ENCODE measurements around the gene RAPGEF3.

RAPGEF3 gene

DNA sequence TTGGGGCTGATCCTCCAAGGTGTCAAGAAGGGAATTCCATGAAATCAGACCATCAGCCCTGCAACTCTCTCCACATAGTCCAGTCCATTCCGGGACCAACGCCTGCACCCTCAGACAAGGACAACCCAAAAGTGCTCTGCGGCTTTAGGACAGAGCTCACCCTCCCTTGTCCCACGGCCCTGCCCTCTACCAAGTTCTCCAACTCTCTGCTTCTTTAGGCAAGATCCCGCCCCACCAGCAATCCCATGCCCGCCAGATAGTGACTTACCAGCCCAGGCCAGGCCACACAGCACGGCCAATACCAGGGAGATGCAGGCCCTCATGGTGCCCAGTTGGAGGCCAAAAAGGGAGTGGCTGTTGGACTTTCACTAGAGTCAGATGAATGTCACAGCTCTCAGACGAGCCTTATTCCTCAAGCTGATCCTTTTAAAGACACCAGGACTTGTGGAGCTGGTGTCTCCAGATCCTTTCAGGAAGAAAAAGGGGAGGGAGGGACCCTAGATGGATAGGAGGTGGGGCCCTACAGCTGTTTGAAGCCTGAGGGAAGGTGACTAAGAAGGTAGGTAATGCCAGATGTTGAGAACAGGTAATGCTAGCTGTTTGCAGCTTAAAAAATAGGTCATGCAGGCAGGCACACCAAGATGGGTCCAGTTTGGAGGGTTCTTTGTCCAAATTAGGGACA lies 33.4 kb downstream of the RAPGEF3 start, which contains the start of gene ENDOU:
Gene ENDOU (minus strand): TSS at position 400 of the 682 bp plus-strand sequence. CDS start 77 bp downstream, at position 323.
- H3K4me3 ChIP-seq (ENCODE audit: low read depth, low read length): no peak within 1 kb of the TSS

DNA sequence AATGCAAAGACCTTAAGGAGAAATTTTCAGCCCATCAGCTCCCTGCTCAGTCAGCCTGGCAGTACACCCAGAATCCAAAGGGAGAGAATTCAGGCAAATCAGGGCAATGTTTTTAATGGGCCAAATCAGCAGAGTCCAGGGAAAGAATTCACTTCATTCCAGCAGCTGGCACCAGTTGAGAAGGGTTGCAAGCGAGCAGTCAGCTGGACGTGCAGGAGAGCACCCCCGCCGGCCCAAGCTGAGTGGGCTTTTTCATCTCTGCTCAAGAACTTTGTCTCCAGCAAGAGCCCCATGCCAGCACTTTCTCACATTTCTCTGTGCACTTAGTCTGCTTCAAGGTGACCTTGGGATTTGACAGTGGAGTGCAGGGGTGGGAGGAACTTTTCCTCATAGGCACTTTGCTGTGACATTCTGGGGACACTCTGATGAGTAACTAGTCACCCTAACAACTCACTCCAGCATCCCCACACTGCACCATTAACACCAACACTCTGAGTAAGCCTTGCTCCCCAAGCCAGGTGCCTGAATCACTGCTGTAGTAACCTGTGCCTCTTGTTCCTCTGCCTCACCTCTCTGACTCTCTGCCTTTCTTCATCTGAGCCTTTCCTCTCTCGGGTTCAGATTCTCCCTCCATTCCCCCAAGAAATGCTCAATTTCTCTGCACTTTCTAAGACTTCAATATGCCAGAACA lies 35.6 kb downstream of the RAPGEF3 start:
- H3K4me3 ChIP-seq (ENCODE audit: low read depth, low read length): no peak overlapping the region

DNA sequence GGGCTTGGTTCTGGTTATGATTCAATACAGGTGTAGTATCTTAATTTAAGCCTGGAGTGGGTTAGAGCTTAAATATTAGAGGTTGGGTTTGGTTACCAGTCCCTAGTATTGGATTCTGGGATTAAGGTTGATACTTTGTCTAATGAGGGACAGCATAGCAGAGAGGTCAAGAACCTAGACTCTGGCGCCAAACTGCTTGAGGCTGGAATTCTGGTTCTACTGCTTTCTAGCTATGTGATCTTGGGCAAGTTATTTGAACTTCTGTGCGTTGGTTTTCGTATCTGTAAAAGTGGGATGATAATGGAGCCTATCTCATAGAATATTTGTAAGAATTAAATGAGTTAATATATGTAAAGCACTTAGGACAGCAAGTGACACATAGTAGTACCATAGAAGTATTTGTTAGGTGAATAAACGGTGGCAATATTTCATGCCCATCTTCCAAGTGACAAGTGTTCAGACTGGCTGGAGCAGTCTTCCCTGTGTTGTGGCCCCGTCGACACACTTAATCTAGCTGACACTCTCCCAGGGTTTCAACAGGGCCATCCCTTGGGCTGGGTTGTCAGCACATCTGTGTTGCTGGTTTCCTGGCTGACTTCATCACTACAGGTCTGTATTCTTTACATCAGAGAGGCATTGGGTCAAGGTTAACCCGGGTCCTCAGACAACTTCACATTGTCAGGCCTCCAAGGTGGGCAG lies 36.4 kb downstream of the RAPGEF3 start:
- H3K4me3 ChIP-seq (ENCODE audit: low read depth, low read length): no peak overlapping the region

DNA sequence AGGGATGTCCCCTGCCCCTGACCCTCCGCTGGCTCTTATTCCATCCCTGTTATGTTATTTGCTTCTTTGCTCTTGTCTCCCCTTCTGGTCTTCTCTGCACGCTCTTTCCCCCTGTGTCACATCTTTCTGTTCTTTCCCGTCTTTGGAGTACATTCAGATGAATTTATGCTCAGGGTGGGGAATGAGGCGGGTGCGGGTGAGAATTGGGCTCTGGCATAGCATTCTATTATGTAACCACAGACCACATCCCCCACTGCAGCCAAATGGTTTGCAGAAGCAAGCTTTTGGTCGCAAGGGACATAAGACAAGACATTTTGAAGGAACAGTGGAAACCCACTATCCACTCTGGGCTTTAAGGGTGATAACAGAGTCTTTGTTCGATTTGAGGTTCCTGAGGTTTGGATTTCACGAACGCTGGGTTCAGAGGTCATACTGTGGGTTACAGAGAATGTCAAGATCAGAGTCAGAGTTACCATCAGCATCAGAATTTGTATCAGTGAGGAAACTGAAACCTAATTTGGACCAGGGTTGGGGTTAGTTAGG lies 37.2 kb downstream of the RAPGEF3 start:
- no peak overlapping the region for H3K4me3 ChIP-seq (ENCODE audit: low read depth, low read length)

DNA sequence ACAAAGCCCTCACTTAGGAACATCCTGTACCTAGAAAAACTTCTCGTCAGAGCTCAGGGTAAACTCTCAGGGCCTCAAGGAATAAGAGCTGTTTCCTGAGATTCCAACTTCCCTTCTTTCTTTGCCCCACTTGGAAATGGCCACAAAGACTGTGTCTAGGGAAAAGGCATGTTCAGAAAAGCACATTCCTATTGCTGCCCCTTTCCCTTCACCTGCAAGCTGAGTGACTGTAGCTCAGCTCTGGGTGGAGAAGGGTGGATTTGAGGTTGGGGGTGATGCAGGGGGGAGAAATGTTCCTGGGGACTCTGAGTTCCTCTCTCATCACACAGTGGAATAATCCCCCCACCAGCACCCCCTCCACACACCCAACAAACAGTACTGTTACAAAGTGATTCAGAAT lies 40.1 kb downstream of the RAPGEF3 start:
- H3K4me3 ChIP-seq (ENCODE audit: low read depth, low read length): no peak overlapping the region

DNA sequence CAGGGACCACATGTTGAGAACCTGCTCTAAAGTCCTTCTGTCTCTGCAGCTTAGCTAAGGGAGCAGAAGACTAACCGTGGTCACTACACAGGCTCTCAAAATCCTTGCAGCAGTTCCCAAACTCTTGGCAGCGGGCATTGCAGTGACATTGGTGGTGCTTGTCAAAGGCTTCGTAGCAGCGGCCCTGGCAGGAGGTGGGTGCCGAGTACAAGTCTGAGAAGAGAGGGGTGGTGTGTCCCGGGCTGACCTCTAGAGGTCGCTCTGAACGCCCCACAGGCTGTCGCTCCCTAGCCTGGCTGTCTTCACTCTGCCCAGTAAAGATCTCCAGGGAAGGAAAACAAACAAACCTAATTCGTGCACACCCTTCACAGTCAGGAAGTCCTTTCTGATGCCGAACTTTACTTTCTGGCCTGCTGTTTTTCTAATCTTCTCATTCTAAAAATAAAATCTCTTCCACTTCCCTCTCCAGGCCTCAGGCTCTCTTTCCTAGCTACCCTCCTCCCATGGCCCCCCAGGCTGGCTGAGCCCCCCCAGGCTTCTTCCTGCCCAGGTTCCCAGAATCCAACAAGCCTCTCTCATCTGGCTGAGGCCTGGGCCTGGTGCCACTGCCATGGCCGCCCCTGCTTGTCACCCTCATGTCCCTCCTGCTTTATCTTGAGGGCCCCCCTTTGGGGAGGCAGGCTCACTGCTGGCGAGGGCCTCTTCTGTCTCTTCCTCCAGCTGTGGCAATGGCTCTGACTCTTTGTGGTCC lies 41.1 kb downstream of the RAPGEF3 start:
- no peak overlapping the region for H3K4me3 ChIP-seq (ENCODE audit: low read depth, low read length)

DNA sequence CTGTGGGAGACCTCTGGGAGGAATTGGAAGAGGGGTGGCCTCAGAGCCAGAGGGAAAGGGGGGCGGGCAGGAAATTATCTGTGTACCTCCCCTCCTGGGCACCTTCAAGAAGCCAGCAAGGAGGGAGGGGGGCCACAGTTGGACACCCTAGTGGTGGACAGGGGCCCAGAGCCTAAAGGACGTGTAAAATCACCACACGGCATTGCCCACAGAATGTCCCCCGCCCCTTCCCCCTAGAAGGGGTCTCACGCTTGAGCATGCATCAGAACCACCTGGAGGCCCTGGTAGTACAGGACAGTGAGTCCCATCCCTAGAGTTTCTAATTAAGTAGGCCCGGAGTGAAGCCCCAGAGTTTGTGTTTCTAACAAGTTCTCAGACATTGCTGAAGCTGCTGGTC lies 41.6 kb downstream of the RAPGEF3 start:
- H3K4me3 ChIP-seq (ENCODE audit: low read depth, low read length): no peak overlapping the region

DNA sequence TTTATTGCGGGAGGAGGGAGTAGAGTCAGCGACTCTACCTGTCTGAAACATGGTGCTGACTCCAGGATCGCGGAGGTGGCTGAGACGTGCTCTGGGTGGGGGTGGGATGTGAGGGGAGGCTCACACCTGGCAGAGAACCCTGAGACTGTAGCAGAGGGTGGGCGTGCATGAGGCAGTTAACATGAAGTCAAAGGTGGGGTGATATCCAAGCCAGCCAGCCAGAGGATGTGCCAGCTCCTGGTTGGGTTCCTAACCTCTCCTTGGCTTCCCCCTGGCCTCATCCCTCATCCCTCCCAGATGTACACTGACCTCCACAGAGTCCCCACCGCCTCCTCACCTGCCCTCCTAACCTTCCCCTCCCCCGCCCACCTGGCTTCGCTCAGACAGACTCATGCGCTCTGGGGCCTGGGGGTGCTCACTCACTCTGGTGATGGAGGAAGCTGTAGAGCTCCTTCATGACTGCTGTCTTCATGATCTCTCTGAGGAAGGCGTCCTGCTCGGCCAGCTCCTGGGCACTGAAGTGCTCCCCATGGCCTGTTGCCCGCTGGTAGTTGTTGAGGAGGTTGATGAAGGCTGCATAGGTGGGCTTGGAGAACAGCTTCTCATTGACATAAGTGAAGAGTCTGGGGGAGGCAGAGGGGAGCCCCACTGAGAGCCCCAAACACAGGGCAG lies 42.7 kb downstream of the RAPGEF3 start:
- no peak overlapping the region for H3K4me3 ChIP-seq (ENCODE audit: low read depth, low read length)

DNA sequence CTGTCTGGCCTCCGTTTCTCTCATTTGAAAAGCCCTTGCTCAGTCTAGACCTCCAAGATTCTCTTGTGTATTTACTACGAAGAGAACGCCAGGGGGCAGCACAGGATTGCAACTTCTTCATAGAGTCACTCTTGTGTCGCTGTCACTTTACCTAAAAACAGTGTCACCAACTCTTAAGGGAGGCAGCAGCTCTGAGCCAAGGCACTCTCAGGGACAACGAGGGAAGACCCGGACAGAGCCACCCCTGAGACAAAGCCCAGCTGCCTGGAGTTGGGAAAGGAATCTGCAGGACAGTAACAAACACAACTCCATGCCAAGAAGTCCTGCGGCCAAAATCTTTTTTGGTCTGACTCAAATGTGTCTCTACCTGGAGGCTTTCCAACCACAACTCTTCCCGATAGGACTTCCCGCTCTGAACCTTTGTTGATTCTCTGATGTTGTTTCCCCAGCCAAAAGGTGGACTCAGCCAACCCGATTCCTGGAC lies 43.2 kb downstream of the RAPGEF3 start:
- H3K4me3 ChIP-seq (ENCODE audit: low read depth, low read length): no peak overlapping the region

DNA sequence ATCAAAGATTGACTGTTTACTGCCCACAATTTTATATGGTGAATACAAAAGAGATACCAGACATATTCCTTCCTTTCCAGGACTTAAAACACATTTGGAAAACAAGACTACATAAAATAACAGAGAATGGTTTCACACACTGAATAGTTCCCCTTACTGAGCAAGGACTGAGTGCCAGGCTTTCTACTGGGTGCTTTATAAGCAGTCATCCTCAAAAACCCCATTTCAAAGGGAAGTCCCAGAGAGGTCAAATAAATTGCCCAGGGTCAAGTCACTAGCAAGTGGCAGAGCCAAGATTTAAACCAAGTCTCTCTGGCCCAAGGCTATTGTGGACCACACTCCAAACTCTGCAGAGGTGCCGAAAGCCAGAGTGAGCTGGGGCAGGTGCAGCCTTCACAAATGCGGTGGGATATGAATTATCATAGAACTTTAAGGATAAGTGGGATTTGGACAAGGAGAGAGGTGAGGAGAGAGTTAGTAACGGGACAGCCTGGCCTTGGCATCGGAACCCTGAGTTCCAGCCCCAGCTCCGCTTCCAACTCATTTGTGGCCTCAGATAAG lies 43.8 kb downstream of the RAPGEF3 start:
- no peak overlapping the region for H3K4me3 ChIP-seq (ENCODE audit: low read depth, low read length)

DNA sequence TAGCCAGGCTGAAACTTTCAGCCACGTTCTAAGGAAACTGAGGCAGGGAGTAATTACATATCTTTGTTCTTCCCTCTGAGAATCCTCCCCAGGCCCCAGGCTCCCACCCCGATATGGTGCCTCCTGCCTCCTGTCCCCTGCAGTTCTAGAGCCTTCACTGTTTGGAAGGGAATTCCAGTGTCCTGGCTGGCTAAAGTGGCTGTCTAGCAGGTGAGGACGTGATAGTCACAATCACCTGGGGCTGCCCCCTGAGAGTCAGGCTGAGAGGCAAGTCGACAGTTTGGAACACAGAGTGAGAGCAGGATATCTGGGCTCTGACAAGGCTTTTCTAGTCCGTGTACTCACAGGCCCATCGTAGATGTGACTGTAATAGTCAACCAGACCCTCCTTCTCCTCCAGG lies 46.5 kb downstream of the RAPGEF3 start:
- H3K4me3 ChIP-seq (ENCODE audit: low read depth, low read length): no peak overlapping the region

DNA sequence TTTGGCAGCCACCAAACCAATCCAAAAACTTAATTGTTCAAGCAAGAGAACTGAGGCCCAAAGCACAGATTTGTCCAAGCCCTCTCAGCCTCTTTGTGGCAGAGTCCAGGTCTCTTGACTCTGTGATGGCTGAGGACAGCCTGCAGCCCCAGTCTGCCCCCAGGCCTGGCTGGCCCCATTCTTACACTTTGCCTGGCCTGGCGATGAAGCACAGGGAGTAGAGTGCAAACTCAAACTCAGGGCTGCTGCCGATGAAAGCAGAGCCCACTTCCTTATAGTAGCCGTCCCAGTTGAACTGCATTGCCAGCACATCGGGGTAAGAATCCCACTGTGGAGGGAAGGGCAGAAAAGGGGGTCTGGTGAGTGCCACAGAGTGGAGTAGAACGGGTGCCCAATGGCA lies 47.2 kb downstream of the RAPGEF3 start:
- H3K4me3 ChIP-seq (ENCODE audit: low read depth, low read length): no peak overlapping the region

DNA sequence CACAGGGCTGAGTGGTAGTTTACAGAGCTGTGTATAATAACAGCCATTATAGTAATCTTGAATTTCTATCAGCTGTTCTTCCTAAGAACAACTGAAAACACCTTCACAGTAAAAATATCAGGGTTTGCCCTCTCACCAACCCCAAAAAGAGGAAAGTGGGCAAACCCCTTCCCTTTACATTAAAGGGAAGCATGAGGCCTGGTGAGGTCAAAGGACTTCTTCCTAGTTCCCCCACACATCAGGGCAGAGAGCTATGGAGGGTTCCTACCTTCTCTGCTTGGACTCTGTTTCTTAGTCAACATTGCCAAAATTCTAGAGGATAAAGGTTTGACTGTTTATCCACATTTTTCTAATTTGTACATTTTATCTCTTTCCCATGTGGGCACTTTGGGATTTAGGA lies 48.4 kb downstream of the RAPGEF3 start:
- no peak overlapping the region for H3K4me3 ChIP-seq (ENCODE audit: low read depth, low read length)

DNA sequence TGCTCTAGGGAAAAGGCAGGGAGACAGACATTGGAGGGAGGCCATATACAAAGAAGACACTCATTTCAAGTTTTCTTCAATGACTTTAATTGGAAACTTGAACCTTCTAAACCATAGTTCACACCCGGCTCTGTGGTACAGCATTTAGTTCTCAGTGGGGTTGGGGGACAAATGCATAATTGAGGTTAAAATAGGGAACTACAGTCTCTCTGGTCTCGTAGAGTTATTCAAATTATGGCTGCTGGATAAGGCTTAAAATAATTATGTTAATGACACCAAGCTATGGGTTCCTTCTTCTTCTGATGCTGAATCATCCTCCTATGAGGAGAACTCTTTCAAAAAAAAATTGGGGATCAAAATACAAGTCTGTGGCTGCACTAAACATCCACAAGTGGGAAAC lies 49.0 kb downstream of the RAPGEF3 start:
- no peak overlapping the region for H3K4me3 ChIP-seq (ENCODE audit: low read depth, low read length)

DNA sequence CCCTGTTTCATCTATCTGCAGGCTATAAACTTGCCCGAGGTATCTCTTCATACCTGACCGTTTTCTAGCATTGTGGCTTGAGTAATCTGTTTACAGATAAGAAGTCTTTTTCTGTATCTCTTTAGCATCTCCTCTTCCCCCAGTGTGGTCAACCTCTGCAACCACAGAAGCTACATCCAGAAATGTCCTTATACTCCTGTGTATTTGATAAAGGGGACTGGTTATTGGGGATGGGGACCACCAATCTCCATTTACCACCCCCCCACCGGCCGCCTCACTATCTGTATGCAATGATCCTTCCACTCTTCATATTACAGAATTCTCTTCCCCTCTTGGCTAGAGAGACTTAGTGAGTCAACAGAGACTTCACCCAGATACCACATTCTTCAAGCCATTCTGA lies 49.4 kb downstream of the RAPGEF3 start:
- H3K4me3 ChIP-seq (ENCODE audit: low read depth, low read length): no peak overlapping the region

DNA sequence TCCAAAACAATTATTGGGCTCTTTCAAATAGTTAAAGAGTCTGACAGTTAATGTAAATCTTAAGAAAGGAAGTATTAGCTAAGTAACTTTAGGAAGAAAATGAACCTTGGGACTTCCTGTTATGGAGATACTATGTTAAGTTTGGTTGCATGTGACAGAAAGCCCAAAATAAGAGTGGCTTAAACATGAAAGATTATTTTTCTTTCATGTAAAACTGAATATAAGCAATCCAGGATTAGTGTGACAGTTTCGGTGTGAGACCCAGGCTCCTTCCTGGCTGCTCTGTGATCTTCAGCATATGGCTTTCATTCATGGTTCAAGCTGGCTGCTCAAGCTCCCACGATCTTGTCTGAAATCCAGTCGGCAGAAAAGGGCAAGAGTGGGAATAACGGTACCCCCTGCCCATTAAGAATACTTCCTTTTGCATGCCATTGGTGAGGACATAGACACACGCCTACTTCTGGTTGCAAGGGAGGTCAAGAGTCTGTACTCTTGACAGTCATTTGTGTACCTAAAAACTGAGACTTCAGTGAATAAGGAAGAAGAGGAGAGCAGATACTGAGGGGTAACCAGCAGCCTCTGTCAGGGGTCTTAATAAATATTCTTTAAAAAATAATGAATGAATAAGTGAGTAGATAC lies 50.7 kb downstream of the RAPGEF3 start:
- H3K4me3 ChIP-seq (ENCODE audit: low read depth, low read length): no peak overlapping the region

DNA sequence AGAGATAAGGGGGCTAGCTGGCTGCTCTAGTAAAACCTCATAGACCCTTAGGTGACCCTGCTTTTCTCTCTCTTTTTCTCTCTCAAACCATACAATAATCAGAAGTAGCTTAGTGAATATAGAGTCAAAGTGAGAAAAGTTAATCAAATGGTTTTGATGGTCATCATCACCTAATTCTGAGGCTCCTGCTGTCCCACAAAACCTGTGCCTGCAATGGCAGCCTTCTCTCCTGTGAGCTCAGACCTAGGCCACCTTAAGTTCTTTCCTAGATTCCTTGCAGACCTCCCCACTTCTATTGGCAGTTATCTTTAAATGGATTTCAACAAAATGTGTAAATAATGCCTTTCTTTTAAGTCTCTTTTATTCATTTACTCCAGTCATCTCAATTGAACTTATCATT lies 51.3 kb downstream of the RAPGEF3 start:
- no peak overlapping the region for H3K4me3 ChIP-seq (ENCODE audit: low read depth, low read length)

DNA sequence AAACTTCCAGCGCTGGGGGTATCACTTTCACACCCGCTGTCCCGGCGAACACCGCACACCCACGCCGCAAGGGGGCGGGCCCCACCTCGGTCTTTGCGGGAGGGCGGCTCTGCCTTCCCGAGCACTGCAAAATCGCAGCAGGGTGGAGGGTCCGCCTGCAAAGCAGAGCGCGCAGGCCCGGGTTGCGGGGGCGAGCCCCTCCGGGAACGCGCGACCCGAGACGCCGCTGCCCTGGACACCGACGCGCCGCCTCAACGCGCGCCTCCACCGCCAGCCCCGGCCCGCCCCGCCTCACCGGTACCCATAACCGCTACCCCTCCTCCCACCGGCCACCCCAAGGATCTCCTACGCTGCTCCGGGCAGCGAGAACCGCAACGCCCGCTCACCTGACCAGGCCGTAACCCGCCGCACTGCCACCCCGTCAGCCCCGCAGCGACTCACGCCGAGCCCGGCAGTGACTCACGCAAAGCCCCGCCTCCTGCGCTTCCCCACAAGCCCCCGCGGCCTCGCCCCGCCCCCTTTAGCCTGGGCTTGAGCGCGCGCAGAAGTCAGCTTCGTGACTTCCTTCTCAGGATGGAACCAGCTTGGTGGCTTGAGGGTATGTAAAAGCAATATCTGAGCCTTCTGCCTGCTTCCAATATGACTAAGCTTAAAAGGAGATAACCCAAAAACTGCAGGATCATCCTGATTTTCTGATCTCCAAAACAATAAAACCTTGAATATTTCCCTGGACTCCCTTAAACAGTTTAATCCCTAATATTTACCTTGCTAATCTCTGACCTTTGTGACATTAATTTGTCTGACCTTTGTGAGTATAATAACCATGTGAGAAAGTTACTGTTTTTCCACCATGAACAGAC lies 52.9 kb downstream of the RAPGEF3 start, which contains the start of gene RPAP3:
Gene RPAP3 (minus strand): TSS at position 465 of the 860 bp plus-strand sequence. CDS start 3,190 bp downstream, outside the sequence.
- H3K4me3 ChIP-seq (ENCODE audit: low read depth, low read length): peak within 1 kb of the TSS; percentile 80

DNA sequence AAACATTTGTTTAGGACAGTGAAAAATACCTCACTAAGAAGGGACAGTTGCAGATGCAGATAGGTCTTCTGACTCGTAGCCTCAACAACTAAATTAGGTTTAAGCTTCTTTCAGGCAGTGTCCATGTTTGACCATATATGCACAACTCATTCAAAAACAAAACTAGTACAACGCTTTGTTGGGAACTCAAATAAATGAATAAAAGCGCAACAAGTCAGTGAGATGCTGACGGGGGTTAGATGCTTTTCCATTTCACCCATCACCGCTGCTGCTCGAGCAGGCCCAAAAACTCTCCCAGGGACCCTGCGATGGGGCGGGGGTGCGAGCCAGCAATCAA lies 53.5 kb downstream of the RAPGEF3 start:
- peak overlapping the region; percentile 80 for H3K4me3 ChIP-seq (ENCODE audit: low read depth, low read length)
